SK-N-MC (cell line): ENCODE data around the gene CDC42EP4.

Experiments used
- EZH2 ChIP-seq: fragments of 200-600 bp; sonication (generic); IDR thresholded peaks from one replicate; pipeline ENCODE4 v1.6.1; 2017; ENCODE audit warnings: antibody characterized with exemption
- FOXP2 ChIP-seq: optimal IDR thresholded peaks from 2 replicates; pipeline ENCODE3; 2011; ENCODE audit warnings: mild to moderate bottlenecking, moderate library complexity; ENCODE audit not compliant: insufficient read depth; ENCODE audit errors: extremely low read length, control extremely low read depth
- POLR2AphosphoS5 ChIP-seq: IDR thresholded peaks from 2 replicates; pipeline ENCODE4 v1.6.1; 2012; ENCODE audit warnings: mild to moderate bottlenecking, low read depth, low read length, borderline replicate concordance

DNA sequence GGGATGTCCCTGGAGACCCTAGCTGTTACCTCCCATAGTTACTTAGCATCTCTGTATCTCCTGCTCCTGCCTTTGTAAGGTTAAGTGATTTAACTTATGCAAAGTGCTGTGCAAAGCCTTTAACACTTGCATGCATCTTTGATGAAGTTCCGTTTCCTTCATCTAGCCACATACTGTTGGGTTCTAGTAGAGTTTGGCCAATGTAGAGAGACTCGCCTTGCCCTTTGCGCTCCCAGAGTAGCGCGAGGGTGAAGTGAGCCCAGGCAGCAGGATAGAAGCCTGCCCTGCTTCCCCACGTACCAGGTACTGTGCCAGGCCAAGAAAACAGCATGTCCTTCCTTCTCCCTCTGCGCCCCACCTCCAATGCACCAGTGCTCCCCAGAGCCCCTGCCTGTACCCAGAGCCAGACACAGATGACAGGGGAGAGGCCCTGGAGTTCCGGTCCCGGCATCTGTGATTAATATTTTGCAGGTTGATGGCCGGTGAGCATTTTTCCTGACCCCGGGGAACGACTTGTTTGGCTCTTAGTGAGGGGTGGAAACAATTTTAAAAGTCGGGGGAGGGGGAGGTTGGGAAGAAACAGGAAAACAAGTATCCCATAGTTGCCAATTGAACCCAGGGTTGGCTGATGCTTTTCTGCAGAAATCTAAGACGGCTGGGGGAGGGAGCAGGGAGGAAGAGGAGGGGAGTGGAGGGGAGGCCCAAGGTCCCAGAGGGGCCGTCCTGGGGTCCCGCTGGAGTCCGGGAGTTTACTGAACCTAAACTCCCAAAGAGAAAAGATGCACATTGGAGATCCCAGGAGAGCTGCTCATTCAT is 13.1 kb upstream of the CDC42EP4 start:
- TF ChIP-seq EZH2 = no peak
- no peak for TF ChIP-seq POLR2AphosphoS5
- no peak for TF ChIP-seq FOXP2
